ENCODE data around the gene ADRA2C.
"Not testable (repeated sequence)": the region's sequence is repeated elsewhere in the genome, so short reads cannot be mapped to it uniquely, and the experiment has no call there.

ADRA2C gene

GRCh38 chr4:3810796-3811485, 44.8 kb downstream of the ADRA2C start:
- no peak for DNase-seq (ENCODE audit: low spot score)
- FAIRE-seq: no peak

- FAIRE-seq (no peak), DNase-seq (ENCODE audit: low spot score) (no peak)
Measured at GRCh38 chr4:3811621-3812020, 45.4 kb downstream of the ADRA2C start.

GRCh38 chr4:3812211-3812934, 46.2 kb downstream of the ADRA2C start:
- no peak for FAIRE-seq
- DNase-seq (ENCODE audit: low spot score): no peak

GRCh38 chr4:3813151-3814052, 47.2 kb downstream of the ADRA2C start:
- FAIRE-seq: no peak
- DNase-seq (ENCODE audit: low spot score): no peak

- DNase-seq (ENCODE audit: low spot score) (no peak), FAIRE-seq (no peak)
Measured at GRCh38 chr4:3814053-3814570, 47.9 kb downstream of the ADRA2C start.

- DNase-seq (ENCODE audit: low spot score): not testable (repeated sequence)
- peak; percentile 99 for FAIRE-seq
Measured at GRCh38 chr4:3814838-3815237, 48.7 kb downstream of the ADRA2C start.

- DNase-seq (ENCODE audit: low spot score) (no peak), FAIRE-seq (no peak)
Measured at GRCh38 chr4:3816256-3816825, 50.2 kb downstream of the ADRA2C start.

- FAIRE-seq: no peak
- DNase-seq (ENCODE audit: low spot score): no peak
Measured at GRCh38 chr4:3816983-3817960, 51.1 kb downstream of the ADRA2C start.

Measured in urothelium cell line (cell line).